Fibroblast of lung (primary cell): ENCODE data around the gene PKP1. TPM values are rescaled to one million over a fixed set of nuclear protein-coding genes. Genes with fewer than 3 reads are reported as not detected.

Experiments used
- DNase-seq, 2 donors: peaks; one replicate each; pipeline versions ENCODE4 v3.0.0 to v3.0.0-alpha.2; 2010; ENCODE audit warnings: low read depth in 2 of 2
- H2AFZ ChIP-seq: 2 replicates; pipeline ENCODE4 v1.5.1; 2012; ENCODE audit warnings: low read length, control low read depth, inconsistent platforms
- H3K27ac ChIP-seq: 2 replicates; pipeline ENCODE4 v1.5.1; 2011; ENCODE audit warnings: low read length, control low read depth; ENCODE audit not compliant: insufficient read depth
- H3K27me3 ChIP-seq: 2 replicates; pipeline ENCODE4 v1.5.1; 2011; ENCODE audit warnings: mild to moderate bottlenecking, low read length; ENCODE audit not compliant: control insufficient read depth, insufficient read depth
- H3K36me3 ChIP-seq: 2 replicates; pipeline ENCODE4 v1.5.1; 2011; ENCODE audit warnings: low read length; ENCODE audit not compliant: control insufficient read depth, insufficient read depth
- H3K4me1 ChIP-seq: 2 replicates; pipeline ENCODE4 v1.5.1; 2011; ENCODE audit warnings: low read length; ENCODE audit not compliant: control insufficient read depth, insufficient read depth; ENCODE audit errors: extremely low read depth
- H3K4me2 ChIP-seq: 2 replicates; pipeline ENCODE4 v1.5.1; 2011; ENCODE audit warnings: low read length, control low read depth; ENCODE audit not compliant: insufficient read depth; ENCODE audit errors: extremely low read depth
- H3K4me3 ChIP-seq, 4 experiments: fragments of 200-600 bp in 1 of 4; sonication (generic) in 1 of 4; replicated peaks in 1 of 4; 2 replicates each; pipeline ENCODE4 v1.5.1; 2011 to 2016; ENCODE audit warnings: low read length in 4 of 4, low read depth in 3 of 4, mild to moderate bottlenecking in 3 of 4, control low read depth in 2 of 4, inconsistent platforms in 1 of 4, mixed read lengths in 1 of 4; ENCODE audit not compliant: insufficient read depth in 1 of 4; ENCODE audit errors: control extremely low read depth in 1 of 4
- H3K79me2 ChIP-seq: 2 replicates; pipeline ENCODE4 v1.5.1; 2012; ENCODE audit warnings: mild to moderate bottlenecking, low read length, inconsistent platforms; ENCODE audit not compliant: control insufficient read depth, insufficient read depth
- H3K9ac ChIP-seq: 2 replicates; pipeline ENCODE4 v1.5.1; 2011; ENCODE audit warnings: mild to moderate bottlenecking, low read length, control low read depth; ENCODE audit not compliant: insufficient read depth
- H3K9me3 ChIP-seq: 2 replicates; pipeline ENCODE4 v1.5.1; 2012; ENCODE audit warnings: low read depth, low read length; ENCODE audit not compliant: control insufficient read depth, insufficient read depth
- H4K20me1 ChIP-seq: 2 replicates; pipeline ENCODE4 v1.5.1; 2011; ENCODE audit warnings: low read length; ENCODE audit not compliant: control insufficient read depth, insufficient read depth; ENCODE audit errors: extremely low read depth
- CTCF ChIP-seq, 2 donors: IDR thresholded peaks in 1 of 2; conservative IDR thresholded peaks in 1 of 2; 1 replicate in 1 of 2; 2 replicates in 1 of 2; pipeline ENCODE4 v1.5.1; 2011 to 2012; ENCODE audit warnings: low read length in 2 of 2, control low read depth in 1 of 2, inconsistent platforms in 1 of 2, low read depth in 1 of 2, mild to moderate bottlenecking in 1 of 2
- EZH2 ChIP-seq: IDR thresholded peaks from 2 replicates; pipeline ENCODE4 v1.5.1; 2012; ENCODE audit warnings: low read length, control low read depth, mild to moderate bottlenecking; ENCODE audit errors: missing control alignments
- polyA plus RNA-seq, 2 donors: library from polyadenylated mRNA; depleted of rRNA in 1 of 2; stranded (reverse) in 1 of 2; unstranded in 1 of 2; fragments of >200 nt; gene quantifications; 2 replicates each; pipeline ENCODE4 v1.2.1, GENCODE V29; 2011 to 2012; ENCODE audit warnings: missing spikeins in 1 of 2
- total RNA-seq: library from RNA; depleted of rRNA; stranded (reverse); fragments of >200 nt; gene quantifications from 2 replicates; pipeline ENCODE4 v1.2.1, GENCODE V29; 2014

PKP1 gene
- total and polyA plus RNA-seq, 2 donors (not counting 1 experiment from before 2014, with no cell fraction given) = under 0.01 to 0.08 TPM

DNA sequence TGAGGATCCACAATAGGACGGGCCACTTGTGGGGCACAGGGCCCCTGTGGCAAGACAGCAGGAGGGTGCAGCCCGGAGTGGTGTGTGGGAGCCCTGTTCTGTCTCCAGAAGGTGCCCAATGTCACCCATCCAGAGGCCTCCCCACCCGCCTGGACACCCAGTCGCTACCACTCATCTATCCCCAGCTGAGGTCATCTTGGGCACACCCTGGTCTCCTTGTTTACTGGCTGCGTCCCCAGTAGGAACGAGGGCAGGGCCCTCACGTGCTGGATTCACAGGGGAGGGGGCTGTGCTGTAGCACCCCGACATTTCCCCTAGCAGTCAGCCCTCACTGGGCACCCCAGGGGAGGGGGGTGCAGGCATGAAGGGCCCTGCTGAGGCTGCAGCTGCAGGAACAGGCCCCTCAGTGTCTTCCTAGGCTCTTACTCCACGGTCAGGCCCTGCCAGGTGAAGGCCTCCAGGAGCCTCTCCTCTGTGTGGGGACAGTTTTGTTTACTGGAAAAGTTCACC is 96.5 kb downstream of the PKP1 start:
- Histone ChIP-seq H3K4me3 (no peak overlapping the region), H3K9ac (no peak overlapping the region), H3K36me3 (no peaks in the 10 kb centered on the region), H3K27me3 (peaks cover 13% of the 10 kb centered on the region), H3K27ac (no peak overlapping the region), H4K20me1 (no peaks in the 10 kb centered on the region), H3K4me1 (peaks cover 13% of the 10 kb centered on the region), H3K9me3 (no peaks in the 10 kb centered on the region), H2AFZ (no peak overlapping the region), H3K4me2 (no peak overlapping the region), H3K79me2 (no peaks in the 10 kb centered on the region)
- TF ChIP-seq EZH2 = no peak
- no peak for TF ChIP-seq CTCF (conservative IDR thresholded peaks at IDR 0.05 in 1 of 2, IDR thresholded peaks at IDR 0.05 in 1 of 2; ENCODE audit: low read depth in 1 of 2, low read length in 2 of 2)
- no peak for DNase-seq

- H3K4me1 ChIP-seq = peaks cover 14% of the 10 kb centered on the region
- H3K27ac ChIP-seq = no peak overlapping the region
- no peak overlapping the region for H2AFZ ChIP-seq
- peaks cover 7% of the 10 kb centered on the region for H3K27me3 ChIP-seq
- H4K20me1 ChIP-seq = no peaks in the 10 kb centered on the region
- TF ChIP-seq CTCF (conservative IDR thresholded peaks at IDR 0.05 in 1 of 2, IDR thresholded peaks at IDR 0.05 in 1 of 2; ENCODE audit: low read depth in 1 of 2, low read length in 2 of 2) (no peak), EZH2 (no peak)
- no peaks in the 10 kb centered on the region for H3K36me3 ChIP-seq
- H3K79me2 ChIP-seq = no peaks in the 10 kb centered on the region
- no peak overlapping the region for H3K4me2 ChIP-seq
- H3K4me3 ChIP-seq = no peak overlapping the region
- no peak overlapping the region for H3K9ac ChIP-seq
- DNase-seq = no peak
- H3K9me3 ChIP-seq = no peaks in the 10 kb centered on the region
Observed at GRCh38 chr1:201381130-201381529, 97.8 kb downstream of the PKP1 start.

Other genes starting within 250 kb of the PKP1 start
- gene CACNA1S, start 171.1 kb upstream of the PKP1 start, total RNA-seq = not detected in 2 replicates
- not detected in 2 replicates for gene CACNA1S, start 171.1 kb upstream of the PKP1 start, polyA plus RNA-seq
- gene ASCL5, start 156.3 kb upstream of the PKP1 start, total RNA-seq = under 0.01 TPM in 1 of 2 replicates, not detected in the other
- gene ASCL5, start 156.3 kb upstream of the PKP1 start, polyA plus RNA-seq = not detected in 2 replicates
- gene TMEM9, start 129.0 kb upstream of the PKP1 start, total RNA-seq = 72.4 and 91.0 TPM in 2 replicates
- 55.5 and 58.2 TPM in 2 replicates for gene TMEM9, start 129.0 kb upstream of the PKP1 start, polyA plus RNA-seq
- gene IGFN1, start 92.7 kb upstream of the PKP1 start, total RNA-seq = under 0.01 and 0.17 TPM in 2 replicates
- gene IGFN1, start 92.7 kb upstream of the PKP1 start, polyA plus RNA-seq = 0.01 TPM in 1 of 2 replicates, not detected in the other
- gene TNNT2, start 94.2 kb downstream of the PKP1 start, total RNA-seq = not detected in 2 replicates
- gene TNNT2, start 94.2 kb downstream of the PKP1 start, polyA plus RNA-seq = 0.14 and 1.4 TPM in 2 replicates
- gene LAD1, start 115.8 kb downstream of the PKP1 start, total RNA-seq = not detected in 2 replicates
- gene LAD1, start 115.8 kb downstream of the PKP1 start, polyA plus RNA-seq = 0.08 TPM in 1 of 2 replicates, not detected in the other
- not detected in 2 replicates for gene TNNI1, start 138.2 kb downstream of the PKP1 start, total RNA-seq
- gene TNNI1, start 138.2 kb downstream of the PKP1 start, polyA plus RNA-seq = 0.06 and 0.09 TPM in 2 replicates
- gene PHLDA3, start 185.7 kb downstream of the PKP1 start, total RNA-seq = 138 and 141 TPM in 2 replicates
- 25.9 and 26.5 TPM in 2 replicates for gene PHLDA3, start 185.7 kb downstream of the PKP1 start, polyA plus RNA-seq
- gene CSRP1, start 223.6 kb downstream of the PKP1 start, total RNA-seq = 158 and 195 TPM in 2 replicates
- 438 and 1,081 TPM in 2 replicates for gene CSRP1, start 223.6 kb downstream of the PKP1 start, polyA plus RNA-seq